ENCODE measurements around the gene GANC. TPM values are rescaled to one million over a fixed set of nuclear protein-coding genes. Genes with fewer than 3 reads are reported as not detected.

GANC gene
- total RNA-seq, 1 experiment from 2014 or later, result 12.6 TPM

DNA sequence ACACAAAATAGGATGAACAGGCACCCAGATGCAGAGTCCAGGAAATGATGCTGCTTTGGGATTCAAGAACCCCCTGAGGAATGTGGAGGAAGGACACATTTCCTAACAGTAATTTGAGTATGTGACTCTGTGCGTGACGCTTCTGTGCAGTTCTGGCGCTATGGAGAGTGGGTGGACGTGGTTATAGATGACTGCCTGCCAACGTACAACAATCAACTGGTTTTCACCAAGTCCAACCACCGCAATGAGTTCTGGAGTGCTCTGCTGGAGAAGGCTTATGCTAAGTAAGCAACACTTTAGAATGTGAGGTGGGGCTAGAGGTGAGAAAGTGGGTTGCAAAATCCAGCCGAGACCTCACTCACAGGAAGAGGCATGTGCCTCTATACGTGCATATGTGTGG lies 114.6 kb downstream of the GANC start:
- Mint-ChIP-seq H3K27me3 (ENCODE audit: insufficient read depth, unreplicated experiment) (no peaks in the 10 kb centered on the region), H3K27ac (ENCODE audit: unreplicated experiment) (no peak overlapping the region), H3K9me3 (ENCODE audit: unreplicated experiment) (no peaks in the 10 kb centered on the region), H3K36me3 (ENCODE audit: insufficient read depth, unreplicated experiment) (no peaks in the 10 kb centered on the region), H3K4me1 (ENCODE audit: low read depth, unreplicated experiment) (peaks cover 7% of the 10 kb centered on the region), H3K4me3 (ENCODE audit: unreplicated experiment) (no peak overlapping the region)
- intact Hi-C loops (cut with micrococcal nuclease; ENCODE audit: unreplicated experiment), result loop anchor here (5.0 to 10.0 kb wide), 2 partner anchors 163 to 320 kb away; no protein-coding TSS in a partner anchor
- DNase-seq, result no peak
- ChIA-PET CTCF (no interaction called here), POLR2A (no interaction called here)
- Histone ChIP-seq H3K4me1 (peaks cover 17% of the 10 kb centered on the region), H3K36me3 (ENCODE audit: control insufficient read depth, insufficient read depth, low read length) (no peaks in the 10 kb centered on the region), H3K9me3 (no peaks in the 10 kb centered on the region), H3K4me3 (ENCODE audit: low read depth, low read length) (no peak overlapping the region), H3K27me3 (replicated peaks; ENCODE audit: control insufficient read depth, insufficient read depth, low read length) (no peaks in the 10 kb centered on the region)
- TF ChIP-seq, protein P1, sequence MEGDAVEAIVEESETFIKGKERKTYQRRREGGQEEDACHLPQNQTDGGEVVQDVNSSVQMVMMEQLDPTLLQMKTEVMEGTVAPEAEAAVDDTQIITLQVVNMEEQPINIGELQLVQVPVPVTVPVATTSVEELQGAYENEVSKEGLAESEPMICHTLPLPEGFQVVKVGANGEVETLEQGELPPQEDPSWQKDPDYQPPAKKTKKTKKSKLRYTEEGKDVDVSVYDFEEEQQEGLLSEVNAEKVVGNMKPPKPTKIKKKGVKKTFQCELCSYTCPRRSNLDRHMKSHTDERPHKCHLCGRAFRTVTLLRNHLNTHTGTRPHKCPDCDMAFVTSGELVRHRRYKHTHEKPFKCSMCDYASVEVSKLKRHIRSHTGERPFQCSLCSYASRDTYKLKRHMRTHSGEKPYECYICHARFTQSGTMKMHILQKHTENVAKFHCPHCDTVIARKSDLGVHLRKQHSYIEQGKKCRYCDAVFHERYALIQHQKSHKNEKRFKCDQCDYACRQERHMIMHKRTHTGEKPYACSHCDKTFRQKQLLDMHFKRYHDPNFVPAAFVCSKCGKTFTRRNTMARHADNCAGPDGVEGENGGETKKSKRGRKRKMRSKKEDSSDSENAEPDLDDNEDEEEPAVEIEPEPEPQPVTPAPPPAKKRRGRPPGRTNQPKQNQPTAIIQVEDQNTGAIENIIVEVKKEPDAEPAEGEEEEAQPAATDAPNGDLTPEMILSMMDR (IDR thresholded peaks at IDR 0.05; ENCODE audit: insufficient read depth in 1 of 2, low read depth in 1 of 2, low read length in 1 of 2, severe bottlenecking in 1 of 2, unreplicated experiment in 1 of 2), result no peak
- no TSS peak for BruUV-seq (replicated peaks)

DNA sequence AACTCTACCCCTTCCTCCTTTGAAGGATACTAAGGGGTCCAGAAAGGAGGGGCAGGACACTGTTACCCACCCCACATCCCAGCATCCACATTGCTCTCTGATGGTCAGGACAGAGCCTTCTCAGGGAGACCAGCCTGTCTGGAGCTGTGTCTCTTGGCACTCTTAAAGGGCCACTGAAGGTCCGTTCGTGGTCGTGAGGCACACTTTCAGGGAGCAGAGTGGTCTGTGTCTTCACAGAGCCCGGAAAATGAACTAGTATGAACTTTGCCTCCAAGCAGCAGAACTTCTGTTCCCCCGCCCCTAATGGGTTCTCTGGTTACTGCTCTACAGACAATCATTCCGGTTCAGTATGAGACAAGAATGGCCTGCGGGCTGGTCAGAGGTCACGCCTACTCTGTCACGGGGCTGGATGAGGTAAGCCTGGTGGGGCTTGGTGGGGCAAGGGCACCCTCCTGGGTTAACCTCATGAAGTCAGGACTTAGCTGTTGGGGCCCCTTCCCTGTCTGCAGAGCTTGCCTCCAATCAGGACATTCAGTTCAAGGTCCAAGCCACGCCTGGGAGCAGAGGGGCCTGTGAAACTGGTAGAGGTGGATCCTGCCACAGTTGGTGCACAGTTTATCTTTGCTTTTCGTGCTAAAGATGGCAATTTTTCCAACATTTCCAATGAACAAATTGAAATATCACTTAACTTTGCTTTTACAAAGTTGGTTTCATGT lies 119.5 kb downstream of the GANC start:
- peaks cover 14% of the 10 kb centered on the region for H3K4me1 Mint-ChIP-seq (ENCODE audit: low read depth, unreplicated experiment)
- H3K27ac Mint-ChIP-seq (ENCODE audit: unreplicated experiment), result peak overlapping the region; percentile 95
- ChIA-PET POLR2A (interaction anchor here (0.9 to 1.0 kb wide), 6 partner anchors 9 to 420 kb away, joined by 3 to 6 read pairs (median 3); partner anchors contain the start of genes EHD4, GANC and TMEM87A), CTCF (interaction anchor here (0.6 to 1.0 kb wide), 4 partner anchors 9 to 308 kb away, joined by 3 to 6 read pairs (median 4); no protein-coding TSS in a partner anchor)
- H3K4me3 Mint-ChIP-seq (ENCODE audit: unreplicated experiment), result peak overlapping the region; percentile 70
- H3K9me3 ChIP-seq, result no peaks in the 10 kb centered on the region
- no peaks in the 10 kb centered on the region for H3K9me3 Mint-ChIP-seq (ENCODE audit: unreplicated experiment)
- no peaks in the 10 kb centered on the region for H3K36me3 ChIP-seq (ENCODE audit: control insufficient read depth, insufficient read depth, low read length)
- peak; percentile 96 to 98 for DNase-seq
- no peaks in the 10 kb centered on the region for H3K27me3 ChIP-seq (replicated peaks; ENCODE audit: control insufficient read depth, insufficient read depth, low read length)
- TF ChIP-seq, protein P1 (IDR thresholded peaks at IDR 0.05; ENCODE audit: insufficient read depth in 1 of 2, low read depth in 1 of 2, low read length in 1 of 2, severe bottlenecking in 1 of 2, unreplicated experiment in 1 of 2), result no peak
- H3K36me3 Mint-ChIP-seq (ENCODE audit: insufficient read depth, unreplicated experiment), result no peaks in the 10 kb centered on the region
- no peaks in the 10 kb centered on the region for H3K27me3 Mint-ChIP-seq (ENCODE audit: insufficient read depth, unreplicated experiment)
- peak overlapping the region; percentile 30 for H3K4me3 ChIP-seq (ENCODE audit: low read depth, low read length)
- intact Hi-C loops (cut with micrococcal nuclease; ENCODE audit: unreplicated experiment), result loop anchor here (1.0 to 5.0 kb wide), 2 partner anchors 80 to 119 kb away; partner anchors contain the start of genes GANC and TMEM87A
- H3K4me1 ChIP-seq, result peaks cover 36% of the 10 kb centered on the region
- BruUV-seq (replicated peaks), result no TSS peak

DNA sequence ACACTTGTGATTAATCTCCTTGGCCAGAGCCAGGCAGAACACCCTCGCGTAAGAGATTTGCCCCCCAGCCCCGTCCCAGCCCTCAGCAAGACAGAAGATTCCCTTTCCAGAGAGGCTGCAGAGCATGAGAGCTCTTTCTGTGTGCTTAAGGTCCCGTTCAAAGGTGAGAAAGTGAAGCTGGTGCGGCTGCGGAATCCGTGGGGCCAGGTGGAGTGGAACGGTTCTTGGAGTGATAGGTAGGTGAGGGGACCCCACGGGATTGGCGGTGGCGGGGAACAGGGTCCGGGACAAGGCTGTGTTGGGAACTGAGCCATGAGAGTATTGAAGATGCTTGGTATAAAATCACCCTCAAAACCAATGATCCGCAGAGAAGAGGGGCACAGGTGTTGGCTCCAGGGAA lies 121.1 kb downstream of the GANC start:
- BruUV-seq (replicated peaks), result no TSS peak
- POLR2A ChIA-PET, result no interaction called here
- no peak for DNase-seq
- Mint-ChIP-seq H3K36me3 (ENCODE audit: insufficient read depth, unreplicated experiment) (no peaks in the 10 kb centered on the region), H3K27me3 (ENCODE audit: insufficient read depth, unreplicated experiment) (no peaks in the 10 kb centered on the region), H3K4me1 (ENCODE audit: low read depth, unreplicated experiment) (peaks cover 14% of the 10 kb centered on the region), H3K27ac (ENCODE audit: unreplicated experiment) (peak overlapping the region; percentile 95), H3K9me3 (ENCODE audit: unreplicated experiment) (no peaks in the 10 kb centered on the region), H3K4me3 (ENCODE audit: unreplicated experiment) (no peak overlapping the region)
- TF ChIP-seq, protein P1 (IDR thresholded peaks at IDR 0.05; ENCODE audit: insufficient read depth in 1 of 2, low read depth in 1 of 2, low read length in 1 of 2, severe bottlenecking in 1 of 2, unreplicated experiment in 1 of 2), result no peak
- peaks cover 36% of the 10 kb centered on the region for H3K4me1 ChIP-seq
- no peaks in the 10 kb centered on the region for H3K27me3 ChIP-seq (replicated peaks; ENCODE audit: control insufficient read depth, insufficient read depth, low read length)
- CTCF ChIA-PET, result no interaction called here
- no peak overlapping the region for H3K4me3 ChIP-seq (ENCODE audit: low read depth, low read length)
- intact Hi-C loops (cut with micrococcal nuclease; ENCODE audit: unreplicated experiment), result loop anchor here (5.0 kb wide), 1 partner anchor 78 kb away; no protein-coding TSS in a partner anchor
- H3K36me3 ChIP-seq (ENCODE audit: control insufficient read depth, insufficient read depth, low read length), result no peaks in the 10 kb centered on the region
- H3K9me3 ChIP-seq, result no peaks in the 10 kb centered on the region
